ENCODE data around the gene ZNF506. TPM values are rescaled to one million over a fixed set of nuclear protein-coding genes. Genes with fewer than 3 reads are reported as not detected.
A peak's percentile ranks its signal among the peaks of the same experiment; 100 is the strongest.
"Not testable (repeated sequence)": the region's sequence is repeated elsewhere in the genome, so short reads cannot be mapped to it uniquely, and the experiment has no call there.

Gene ZNF506
- polyA plus RNA-seq, 1 donor from 2014 or later, result 95.5 TPM

DNA sequence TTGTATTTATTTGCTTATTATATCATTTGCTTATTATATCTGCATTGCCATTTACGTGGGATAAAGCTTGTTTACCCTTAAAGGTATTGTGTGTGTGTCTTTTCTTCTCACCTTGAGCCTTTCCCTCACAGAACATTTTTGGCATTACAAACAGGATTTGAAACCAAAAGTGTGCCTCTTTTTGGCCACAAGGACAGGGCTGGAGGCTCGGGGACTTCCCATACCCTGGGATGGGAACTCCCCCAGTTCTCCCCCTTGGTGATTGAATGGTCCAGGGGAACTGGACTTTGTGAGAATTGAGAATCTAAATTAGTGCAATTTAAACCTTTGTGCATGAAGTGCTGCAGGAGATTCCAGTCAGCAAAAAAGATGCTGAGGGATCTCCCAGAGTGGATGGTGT lies 2.4 kb upstream of the ZNF506 start:
- no peak overlapping the region for H2AFZ ChIP-seq (ENCODE audit: low read depth, low read length)
- H3K9ac ChIP-seq (ENCODE audit: low read length), result no peak overlapping the region
- H3K36me3 ChIP-seq (ENCODE audit: insufficient read depth, low read length), result peaks cover 2% of the 10 kb centered on the region
- no peak overlapping the region for H3K27ac ChIP-seq (ENCODE audit: low read length)
- H4K20me1 ChIP-seq (ENCODE audit: insufficient read depth), result no peaks in the 10 kb centered on the region
- no peak overlapping the region for H3K4me2 ChIP-seq (ENCODE audit: low read length)
- peaks cover 2% of the 10 kb centered on the region for H3K9me3 ChIP-seq (ENCODE audit: low read length)
- no peaks in the 10 kb centered on the region for H3K9me2 ChIP-seq (ENCODE audit: insufficient read depth, low read length)
- H3K4me3 ChIP-seq (ENCODE audit: low read length), result no peak overlapping the region
- H3K27me3 ChIP-seq (ENCODE audit: insufficient read depth, low read depth, low read length), result no peaks in the 10 kb centered on the region
- H3F3A ChIP-seq (ENCODE audit: insufficient read depth, low read length, poor library complexity, severe bottlenecking), result peaks cover 9% of the 10 kb centered on the region
- H3K79me2 ChIP-seq (replicated peaks; ENCODE audit: insufficient read depth, low read length), result peaks cover 20% of the 10 kb centered on the region
- TF ChIP-seq POLR2AphosphoS5 (IDR thresholded peaks at IDR 0.05) (no peak), TAF1 (IDR thresholded peaks at IDR 0.05; ENCODE audit: low read depth) (no peak), RAD21 (conservative IDR thresholded peaks at IDR 0.05) (no peak), MXI1 (conservative IDR thresholded peaks at IDR 0.05; ENCODE audit: poor library complexity, severe bottlenecking) (no peak)
- TF ChIP-seq, protein P1, sequence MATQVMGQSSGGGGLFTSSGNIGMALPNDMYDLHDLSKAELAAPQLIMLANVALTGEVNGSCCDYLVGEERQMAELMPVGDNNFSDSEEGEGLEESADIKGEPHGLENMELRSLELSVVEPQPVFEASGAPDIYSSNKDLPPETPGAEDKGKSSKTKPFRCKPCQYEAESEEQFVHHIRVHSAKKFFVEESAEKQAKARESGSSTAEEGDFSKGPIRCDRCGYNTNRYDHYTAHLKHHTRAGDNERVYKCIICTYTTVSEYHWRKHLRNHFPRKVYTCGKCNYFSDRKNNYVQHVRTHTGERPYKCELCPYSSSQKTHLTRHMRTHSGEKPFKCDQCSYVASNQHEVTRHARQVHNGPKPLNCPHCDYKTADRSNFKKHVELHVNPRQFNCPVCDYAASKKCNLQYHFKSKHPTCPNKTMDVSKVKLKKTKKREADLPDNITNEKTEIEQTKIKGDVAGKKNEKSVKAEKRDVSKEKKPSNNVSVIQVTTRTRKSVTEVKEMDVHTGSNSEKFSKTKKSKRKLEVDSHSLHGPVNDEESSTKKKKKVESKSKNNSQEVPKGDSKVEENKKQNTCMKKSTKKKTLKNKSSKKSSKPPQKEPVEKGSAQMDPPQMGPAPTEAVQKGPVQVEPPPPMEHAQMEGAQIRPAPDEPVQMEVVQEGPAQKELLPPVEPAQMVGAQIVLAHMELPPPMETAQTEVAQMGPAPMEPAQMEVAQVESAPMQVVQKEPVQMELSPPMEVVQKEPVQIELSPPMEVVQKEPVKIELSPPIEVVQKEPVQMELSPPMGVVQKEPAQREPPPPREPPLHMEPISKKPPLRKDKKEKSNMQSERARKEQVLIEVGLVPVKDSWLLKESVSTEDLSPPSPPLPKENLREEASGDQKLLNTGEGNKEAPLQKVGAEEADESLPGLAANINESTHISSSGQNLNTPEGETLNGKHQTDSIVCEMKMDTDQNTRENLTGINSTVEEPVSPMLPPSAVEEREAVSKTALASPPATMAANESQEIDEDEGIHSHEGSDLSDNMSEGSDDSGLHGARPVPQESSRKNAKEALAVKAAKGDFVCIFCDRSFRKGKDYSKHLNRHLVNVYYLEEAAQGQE (IDR thresholded peaks at IDR 0.05; ENCODE audit: borderline replicate concordance), result no peak

DNA sequence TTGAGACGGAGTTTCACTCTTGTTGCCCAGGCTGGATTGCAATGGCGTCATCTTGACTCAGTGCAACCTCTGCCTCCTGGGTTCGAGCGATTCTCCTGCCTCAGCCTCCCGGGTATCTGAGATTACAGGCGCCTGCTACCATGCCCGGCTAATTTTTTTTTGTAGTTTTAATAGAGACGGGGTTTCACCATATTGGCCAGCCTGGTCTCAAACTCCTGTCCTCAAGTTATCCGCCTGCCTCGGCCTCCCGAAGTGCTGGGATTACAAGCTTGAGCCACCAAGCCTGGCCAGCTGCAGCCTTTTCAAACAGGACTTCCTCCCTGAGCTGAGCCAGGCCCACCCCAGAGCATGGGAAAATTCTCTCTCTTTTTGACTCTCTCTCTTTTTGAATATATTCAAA lies 426 bp upstream of the ZNF506 start:
- Histone ChIP-seq H3K27ac (ENCODE audit: low read length) (peak overlapping the region; percentile 99), H3K4me2 (ENCODE audit: low read length) (peak overlapping the region; percentile 63), H3K4me3 (ENCODE audit: low read length) (peak overlapping the region; percentile 86), H3K79me2 (replicated peaks; ENCODE audit: insufficient read depth, low read length) (peaks cover 40% of the 10 kb centered on the region), H3K9ac (ENCODE audit: low read length) (peak overlapping the region; percentile 98), H2AFZ (ENCODE audit: low read depth, low read length) (peak overlapping the region; percentile 67)
- H3K9me3 ChIP-seq (ENCODE audit: low read length); H4K20me1 ChIP-seq (ENCODE audit: insufficient read depth); H3F3A ChIP-seq (ENCODE audit: insufficient read depth, low read length, poor library complexity, severe bottlenecking); H3K36me3 ChIP-seq (ENCODE audit: insufficient read depth, low read length); H3K27me3 ChIP-seq (ENCODE audit: insufficient read depth, low read depth, low read length); H3K9me2 ChIP-seq (ENCODE audit: insufficient read depth, low read length): not testable (repeated sequence)

DNA sequence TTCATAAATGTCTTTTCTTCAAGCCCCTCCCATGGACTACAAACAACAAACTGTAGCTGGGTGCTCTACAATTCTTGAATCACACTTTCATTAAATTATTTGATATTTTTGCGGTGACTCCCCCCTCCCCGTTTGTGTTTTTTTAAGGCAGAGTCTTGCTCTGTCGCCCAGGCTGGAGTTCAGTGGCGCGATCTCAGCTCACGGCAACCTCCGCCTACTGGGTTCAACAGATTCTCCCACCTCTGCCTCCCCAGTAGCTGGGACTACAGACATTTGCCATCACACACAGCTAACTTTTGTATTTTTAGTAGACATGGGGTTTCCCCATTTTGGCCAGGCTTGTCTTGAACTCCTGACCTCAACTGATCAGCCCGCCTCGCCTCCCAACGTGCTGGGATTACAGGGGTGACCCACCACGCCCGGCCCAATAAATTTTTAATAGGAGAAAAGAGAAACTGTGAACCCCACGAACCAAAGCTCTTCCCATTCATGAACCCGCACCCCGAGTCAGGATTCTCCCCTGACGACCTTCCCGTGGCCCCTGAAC lies 703 bp downstream of the ZNF506 start:
- Histone ChIP-seq H3F3A (ENCODE audit: insufficient read depth, low read length, poor library complexity, severe bottlenecking) (peaks cover 9% of the 10 kb centered on the region), H3K4me3 (ENCODE audit: low read length) (peak overlapping the region; percentile 86), H3K9me3 (ENCODE audit: low read length) (peaks cover 9% of the 10 kb centered on the region), H3K4me2 (ENCODE audit: low read length) (peak overlapping the region; percentile 88), H3K9me2 (ENCODE audit: insufficient read depth, low read length) (no peaks in the 10 kb centered on the region), H2AFZ (ENCODE audit: low read depth, low read length) (peak overlapping the region; percentile 81), H3K79me2 (replicated peaks; ENCODE audit: insufficient read depth, low read length) (peaks cover 48% of the 10 kb centered on the region), H3K27me3 (ENCODE audit: insufficient read depth, low read depth, low read length) (no peaks in the 10 kb centered on the region), H3K36me3 (ENCODE audit: insufficient read depth, low read length) (peaks cover 9% of the 10 kb centered on the region), H3K9ac (ENCODE audit: low read length) (peak overlapping the region; percentile 98), H3K27ac (ENCODE audit: low read length) (peak overlapping the region; percentile 99), H4K20me1 (ENCODE audit: insufficient read depth) (no peaks in the 10 kb centered on the region)
- TF ChIP-seq, protein P2, sequence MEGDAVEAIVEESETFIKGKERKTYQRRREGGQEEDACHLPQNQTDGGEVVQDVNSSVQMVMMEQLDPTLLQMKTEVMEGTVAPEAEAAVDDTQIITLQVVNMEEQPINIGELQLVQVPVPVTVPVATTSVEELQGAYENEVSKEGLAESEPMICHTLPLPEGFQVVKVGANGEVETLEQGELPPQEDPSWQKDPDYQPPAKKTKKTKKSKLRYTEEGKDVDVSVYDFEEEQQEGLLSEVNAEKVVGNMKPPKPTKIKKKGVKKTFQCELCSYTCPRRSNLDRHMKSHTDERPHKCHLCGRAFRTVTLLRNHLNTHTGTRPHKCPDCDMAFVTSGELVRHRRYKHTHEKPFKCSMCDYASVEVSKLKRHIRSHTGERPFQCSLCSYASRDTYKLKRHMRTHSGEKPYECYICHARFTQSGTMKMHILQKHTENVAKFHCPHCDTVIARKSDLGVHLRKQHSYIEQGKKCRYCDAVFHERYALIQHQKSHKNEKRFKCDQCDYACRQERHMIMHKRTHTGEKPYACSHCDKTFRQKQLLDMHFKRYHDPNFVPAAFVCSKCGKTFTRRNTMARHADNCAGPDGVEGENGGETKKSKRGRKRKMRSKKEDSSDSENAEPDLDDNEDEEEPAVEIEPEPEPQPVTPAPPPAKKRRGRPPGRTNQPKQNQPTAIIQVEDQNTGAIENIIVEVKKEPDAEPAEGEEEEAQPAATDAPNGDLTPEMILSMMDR (IDR thresholded peaks at IDR 0.05; ENCODE audit: poor library complexity, severe bottlenecking), result peak; percentile 0
- TF ChIP-seq RAD21 (conservative IDR thresholded peaks at IDR 0.05), result no peak
